WTC11 (cell line): Measurements from ENCODE around the gene GRAMD4. TPM values are rescaled to one million over a fixed set of nuclear protein-coding genes. Genes with fewer than 3 reads are reported as not detected.

Experiments
- ATAC-seq: fragments of 200-7000 bp; cut with Tn5 transposase; 2 replicates; pipeline ENCODE4 v1.10.0; 2021; ENCODE audit warnings: mild to moderate bottlenecking, moderate library complexity
- CTCF ChIA-PET: fragments of 300-600 bp; sonication (Branson Sonifier 250); formaldehyde crosslinking; loops from one replicate; lab custom pipeline; 2021; ENCODE audit warnings: antibody characterized with exemption; lab: Charles Lee
- POLR2A ChIA-PET: fragments of 350-600 bp; sonication (Branson Sonifier 250); formaldehyde crosslinking; loops from one replicate; lab custom pipeline; 2021; ENCODE audit warnings: antibody characterized with exemption; lab: Charles Lee
- DNase-seq: peaks from one replicate; pipeline ENCODE4 v3.0.0; 2021; ENCODE audit warnings: low spot score
- H3K27ac Mint-ChIP-seq: 2 replicates; pipeline ENCODE4 v1.8.0; 2021; ENCODE audit warnings: mixed read lengths
- H3K27me3 Mint-ChIP-seq: 2 replicates; pipeline ENCODE4 v1.8.0; 2021; ENCODE audit warnings: low read depth, mild to moderate bottlenecking, moderate library complexity, mixed read lengths
- H3K36me3 Mint-ChIP-seq: 2 replicates; pipeline ENCODE4 v1.8.0; 2021; ENCODE audit warnings: mixed read lengths
- H3K4me1 Mint-ChIP-seq: 2 replicates; pipeline ENCODE4 v1.8.0; 2022; ENCODE audit warnings: mixed read lengths
- H3K4me3 Mint-ChIP-seq: 2 replicates; pipeline ENCODE4 v1.8.0; 2021; ENCODE audit warnings: mild to moderate bottlenecking, moderate library complexity, mixed read lengths
- H3K9me3 Mint-ChIP-seq: 2 replicates; pipeline ENCODE4 v1.8.0; 2021; ENCODE audit warnings: mixed read lengths
- CTCF ChIP-seq: fragments of 200-600 bp; IDR thresholded peaks from 2 replicates; pipeline ENCODE4 v1.8.0; 2022; ENCODE audit warnings: antibody characterized with exemption
- E2F4 ChIP-seq: sonication (generic); formaldehyde crosslinking; IDR thresholded peaks from 2 replicates; pipeline ENCODE4 v1.8.1; 2022; ENCODE audit warnings: low read depth, mild to moderate bottlenecking, moderate library complexity, missing genetic modification reagents, borderline replicate concordance
- FOXP1 ChIP-seq: sonication (generic); formaldehyde crosslinking; IDR thresholded peaks from 2 replicates; pipeline ENCODE4 v1.8.0; 2022; ENCODE audit warnings: missing genetic modification reagents, mild to moderate bottlenecking, moderate library complexity, borderline replicate concordance
- KAT7 ChIP-seq: sonication (generic); formaldehyde crosslinking; IDR thresholded peaks from 2 replicates; pipeline ENCODE4 v1.8.1; 2023; ENCODE audit warnings: missing genetic modification reagents, mild to moderate bottlenecking, borderline replicate concordance
- MAX ChIP-seq: sonication (generic); formaldehyde crosslinking; IDR thresholded peaks from 2 replicates; pipeline ENCODE4 v1.8.0; 2022; ENCODE audit warnings: mild to moderate bottlenecking, missing genetic modification reagents
- MYBL2 ChIP-seq: sonication (generic); formaldehyde crosslinking; IDR thresholded peaks from 2 replicates; pipeline ENCODE4 v1.8.1; 2023; ENCODE audit warnings: mild to moderate bottlenecking, moderate library complexity, missing genetic modification reagents
- PREB ChIP-seq: sonication (generic); formaldehyde crosslinking; IDR thresholded peaks from 2 replicates; pipeline ENCODE4 v1.8.1; 2022; ENCODE audit warnings: mild to moderate bottlenecking, missing genetic modification reagents, moderate library complexity, borderline replicate concordance
- SMAD3 ChIP-seq: sonication (generic); formaldehyde crosslinking; IDR thresholded peaks from 2 replicates; pipeline ENCODE4 v1.8.0; 2022; ENCODE audit warnings: missing genetic modification reagents, mild to moderate bottlenecking, borderline replicate concordance
- STAT6 ChIP-seq: sonication (generic); formaldehyde crosslinking; conservative IDR thresholded peaks from 2 replicates; pipeline ENCODE4 v1.8.1; 2023; ENCODE audit warnings: mild to moderate bottlenecking, low read depth, missing genetic modification reagents, moderate library complexity
- ZNF263 ChIP-seq: sonication (generic); formaldehyde crosslinking; IDR thresholded peaks from 2 replicates; pipeline ENCODE4 v1.8.1; 2022; ENCODE audit warnings: low read depth, mild to moderate bottlenecking, moderate library complexity, missing genetic modification reagents
- ZNF281 ChIP-seq: sonication (generic); formaldehyde crosslinking; IDR thresholded peaks from 2 replicates; pipeline ENCODE4 v1.8.0; 2023; ENCODE audit warnings: mild to moderate bottlenecking, missing genetic modification reagents
- ZNF425 ChIP-seq: fragments of 250-450 bp; sonication (Bioruptor Pico); conservative IDR thresholded peaks from 2 replicates; pipeline ENCODE4 v1.9.0; 2021; ENCODE audit warnings: mild to moderate bottlenecking
- ZSCAN18 ChIP-seq: fragments of 250-450 bp; sonication (Bioruptor Pico); IDR thresholded peaks from 2 replicates; pipeline ENCODE4 v2.1.2; 2022; ENCODE audit warnings: mild to moderate bottlenecking, moderate library complexity
- total RNA-seq: library from RNA; stranded (reverse); gene quantifications from 3 replicates; pipeline ENCODE4 v1.2.3, GENCODE V29; 2021

Gene GRAMD4
- total RNA-seq, 1 experiment from 2014 or later: 41.0 TPM

GRCh38 chr22:46611189-46611588 lies 9.0 kb upstream of the GRAMD4 start:
- Mint-ChIP-seq H3K4me1 (peaks cover 14% of the 10 kb centered on the region), H3K4me3 (no peak overlapping the region), H3K9me3 (no peaks in the 10 kb centered on the region), H3K36me3 (no peaks in the 10 kb centered on the region), H3K27ac (no peak overlapping the region), H3K27me3 (no peaks in the 10 kb centered on the region)
- ChIA-PET POLR2A (no interaction called here), CTCF (no interaction called here)
- DNase-seq (no peak), ATAC-seq (no peak)
- TF ChIP-seq SMAD3 (CRISPR knock-in tag) (no peak), STAT6 (CRISPR knock-in tag) (no peak), MAX (CRISPR knock-in tag) (no peak), ZSCAN18 (CRISPR knock-in tag) (no peak), ZNF263 (CRISPR knock-in tag) (no peak), KAT7 (CRISPR knock-in tag) (no peak), FOXP1 (CRISPR knock-in tag) (no peak), MYBL2 (CRISPR knock-in tag) (no peak), PREB (CRISPR knock-in tag) (no peak), CTCF (no peak), E2F4 (CRISPR knock-in tag) (no peak), ZNF425 (CRISPR knock-in tag) (no peak), ZNF281 (no peak)
